Nephron (organoid): ENCODE measurements around the gene POPDC3.
"Not testable (repeated sequence)": the region's sequence is repeated elsewhere in the genome, so short reads cannot be mapped to it uniquely, and the experiment has no call there.

Experiments
- H3K27ac Mint-ChIP-seq, 3 experiments: 2 replicates each; pipeline ENCODE4 v1.8.0; 2020; ENCODE audit warnings: mixed read lengths in 3 of 3, mild to moderate bottlenecking in 2 of 3, moderate library complexity in 1 of 3
- H3K27me3 Mint-ChIP-seq: 2 replicates; pipeline ENCODE4 v1.8.0; 2021; ENCODE audit warnings: low read depth, mild to moderate bottlenecking, moderate library complexity, mixed read lengths
- H3K36me3 Mint-ChIP-seq: 2 replicates; pipeline ENCODE4 v1.8.0; 2020; ENCODE audit warnings: low read depth, mixed read lengths
- H3K4me1 Mint-ChIP-seq: 2 replicates; pipeline ENCODE4 v1.8.0; 2020; ENCODE audit warnings: mixed read lengths
- H3K4me3 Mint-ChIP-seq, 3 experiments: 2 replicates each; pipeline ENCODE4 v1.8.0; 2020; ENCODE audit warnings: mild to moderate bottlenecking in 3 of 3, mixed read lengths in 3 of 3, moderate library complexity in 2 of 3
- H3K9me3 Mint-ChIP-seq: 2 replicates; pipeline ENCODE4 v1.8.0; 2020; ENCODE audit warnings: mixed read lengths
- CTCF ChIP-seq, 3 experiments: fragments of 200-600 bp; sonication (generic); IDR thresholded peaks; one replicate each; pipeline ENCODE4 v1.5.0; 2021; ENCODE audit warnings: antibody characterized with exemption in 3 of 3; ENCODE audit not compliant: unreplicated experiment in 3 of 3

POPDC3 gene

GRCh38 chr6:105184921-105185320 is 5.1 kb upstream of the POPDC3 start:
- H3K4me1 Mint-ChIP-seq: peaks cover 18% of the 10 kb centered on the region
- no peak overlapping the region for H3K27ac Mint-ChIP-seq

GRCh38 chr6:105181981-105182515 is 2.2 kb upstream of the POPDC3 start:
- Mint-ChIP-seq H3K36me3 (no peaks in the 10 kb centered on the region), H3K27ac (no peak overlapping the region)
- TF ChIP-seq CTCF (IDR thresholded peaks at IDR 0.05; ENCODE audit: unreplicated experiment in 3 of 3): no peak

More at GRCh38 chr6:105184921-105185320, 5.1 kb upstream of the POPDC3 start:
- TF ChIP-seq CTCF (IDR thresholded peaks at IDR 0.05; ENCODE audit: unreplicated experiment in 3 of 3): no peak
- no peaks in the 10 kb centered on the region for H3K9me3 Mint-ChIP-seq
- H3K4me3 Mint-ChIP-seq: no peak overlapping the region
- H3K27me3 Mint-ChIP-seq: peaks cover 36% of the 10 kb centered on the region
- H3K36me3 Mint-ChIP-seq: no peaks in the 10 kb centered on the region

GRCh38 chr6:105178636-105179035 is 1.2 kb downstream of the POPDC3 start:
- peaks cover 55% of the 10 kb centered on the region for H3K27me3 Mint-ChIP-seq
- H3K4me3 Mint-ChIP-seq: peak overlapping the region; percentile 78 to 91 (median 83)
- peaks cover 18% of the 10 kb centered on the region for H3K4me1 Mint-ChIP-seq
- no peaks in the 10 kb centered on the region for H3K9me3 Mint-ChIP-seq
- H3K27ac Mint-ChIP-seq: no peak overlapping the region
- no peak for TF ChIP-seq CTCF (IDR thresholded peaks at IDR 0.05; ENCODE audit: unreplicated experiment in 3 of 3)
- no peaks in the 10 kb centered on the region for H3K36me3 Mint-ChIP-seq

More at GRCh38 chr6:105181981-105182515, 2.2 kb upstream of the POPDC3 start:
- Mint-ChIP-seq H3K4me1 (peaks cover 18% of the 10 kb centered on the region), H3K27me3 (peaks cover 57% of the 10 kb centered on the region), H3K9me3 (no peaks in the 10 kb centered on the region), H3K4me3 (peak overlapping the region in 2 of 3 experiments; percentile 48 to 85)

- Mint-ChIP-seq H3K9me3 (no peaks in the 10 kb centered on the region), H3K36me3 (no peaks in the 10 kb centered on the region), H3K27me3 (peaks cover 50% of the 10 kb centered on the region), H3K27ac (peak overlapping the region in 1 of 3 experiments; percentile 20), H3K4me3 (peak overlapping the region; percentile 78 to 91 (median 83)), H3K4me1 (peaks cover 18% of the 10 kb centered on the region)
- TF ChIP-seq CTCF (IDR thresholded peaks at IDR 0.05; ENCODE audit: unreplicated experiment in 3 of 3): no peak
Measured at GRCh38 chr6:105178110-105178509, 1.7 kb downstream of the POPDC3 start.

GRCh38 chr6:105177556-105177955 is 2.3 kb downstream of the POPDC3 start:
- peaks cover 18% of the 10 kb centered on the region for H3K4me1 Mint-ChIP-seq
- H3K27ac Mint-ChIP-seq: no peak overlapping the region
- TF ChIP-seq CTCF (IDR thresholded peaks at IDR 0.05; ENCODE audit: unreplicated experiment in 3 of 3): no peak
- H3K27me3 Mint-ChIP-seq: peaks cover 46% of the 10 kb centered on the region
- peak overlapping the region in 1 of 3 experiments; percentile 41 for H3K4me3 Mint-ChIP-seq
- no peaks in the 10 kb centered on the region for H3K9me3 Mint-ChIP-seq
- H3K36me3 Mint-ChIP-seq: no peaks in the 10 kb centered on the region

- Mint-ChIP-seq H3K4me3 (no peak overlapping the region), H3K27ac (no peak overlapping the region), H3K27me3 (peaks cover 21% of the 10 kb centered on the region), H3K9me3 (no peaks in the 10 kb centered on the region), H3K36me3 (no peaks in the 10 kb centered on the region), H3K4me1 (peaks cover 18% of the 10 kb centered on the region)
- TF ChIP-seq CTCF (IDR thresholded peaks at IDR 0.05; ENCODE audit: unreplicated experiment in 3 of 3): no peak
Measured at GRCh38 chr6:105174512-105174911, 5.3 kb downstream of the POPDC3 start.

- not testable (repeated sequence) for H3K9me3 Mint-ChIP-seq, H3K4me3 Mint-ChIP-seq, H3K27ac Mint-ChIP-seq, H3K27me3 Mint-ChIP-seq, H3K36me3 Mint-ChIP-seq
- peaks cover 25% of the 10 kb centered on the region for H3K4me1 Mint-ChIP-seq
Measured at GRCh38 chr6:105172515-105172914, 7.3 kb downstream of the POPDC3 start.
